ENCODE measurements around the gene MTRF1L. TPM values are rescaled to one million over a fixed set of nuclear protein-coding genes. Genes with fewer than 3 reads are reported as not detected.

MTRF1L gene
- total and polyA plus RNA-seq, 2 donors (not counting 1 experiment from before 2014, with no cell fraction given): 15.7 to 17.8 TPM

GRCh38 chr6:152984513-152984872 is 18.0 kb downstream of the MTRF1L start:
- no peaks in the 10 kb centered on the region for H3K27me3 ChIP-seq (ENCODE audit: control insufficient read depth, insufficient read depth, low read length)
- peak overlapping the region; percentile 40 to 94 (median 70) for H3K4me3 ChIP-seq (replicated peaks in 1 of 4; ENCODE audit: control extremely low read depth in 1 of 4, insufficient read depth in 1 of 4, low read depth in 3 of 4, low read length in 4 of 4)
- H3K36me3 ChIP-seq (ENCODE audit: control insufficient read depth, insufficient read depth, low read length): no peaks in the 10 kb centered on the region
- TF ChIP-seq CTCF (conservative IDR thresholded peaks at IDR 0.05 in 1 of 2, IDR thresholded peaks at IDR 0.05 in 1 of 2; ENCODE audit: low read depth in 1 of 2, low read length in 2 of 2) (no peak), EZH2 (IDR thresholded peaks at IDR 0.05; ENCODE audit: low read length, missing control alignments) (no peak)
- peak overlapping the region; percentile 33 for H3K9ac ChIP-seq (ENCODE audit: insufficient read depth, low read length)
- H3K79me2 ChIP-seq (ENCODE audit: control insufficient read depth, insufficient read depth, low read length): peaks cover 60% of the 10 kb centered on the region
- peak overlapping the region; percentile 95 for H3K27ac ChIP-seq (ENCODE audit: insufficient read depth, low read length)
- no peaks in the 10 kb centered on the region for H4K20me1 ChIP-seq (ENCODE audit: control insufficient read depth, extremely low read depth, insufficient read depth, low read length)
- H3K4me2 ChIP-seq (ENCODE audit: extremely low read depth, insufficient read depth, low read length): peak overlapping the region; percentile 85
- peak in 1 of 2 donors; percentile 17 for DNase-seq (ENCODE audit: low read depth in 2 of 2)
- peaks cover 5% of the 10 kb centered on the region for H3K4me1 ChIP-seq (ENCODE audit: control insufficient read depth, extremely low read depth, insufficient read depth, low read length)
- no peaks in the 10 kb centered on the region for H3K9me3 ChIP-seq (ENCODE audit: control insufficient read depth, insufficient read depth, low read depth, low read length)
- H2AFZ ChIP-seq (ENCODE audit: low read length): no peak overlapping the region

GRCh38 chr6:152983637-152984512 is 18.6 kb downstream of the MTRF1L start:
- H2AFZ ChIP-seq (ENCODE audit: low read length): no peak overlapping the region
- no peaks in the 10 kb centered on the region for H3K9me3 ChIP-seq (ENCODE audit: control insufficient read depth, insufficient read depth, low read depth, low read length)
- peak overlapping the region; percentile 95 for H3K27ac ChIP-seq (ENCODE audit: insufficient read depth, low read length)
- H3K36me3 ChIP-seq (ENCODE audit: control insufficient read depth, insufficient read depth, low read length): no peaks in the 10 kb centered on the region
- H3K4me3 ChIP-seq (replicated peaks in 1 of 4; ENCODE audit: control extremely low read depth in 1 of 4, insufficient read depth in 1 of 4, low read depth in 3 of 4, low read length in 4 of 4): peak overlapping the region; percentile 47 to 94 (median 88)
- H3K4me1 ChIP-seq (ENCODE audit: control insufficient read depth, extremely low read depth, insufficient read depth, low read length): peaks cover 5% of the 10 kb centered on the region
- H3K27me3 ChIP-seq (ENCODE audit: control insufficient read depth, insufficient read depth, low read length): no peaks in the 10 kb centered on the region
- peak; percentile 81 to 85 for DNase-seq (ENCODE audit: low read depth in 2 of 2)
- H3K79me2 ChIP-seq (ENCODE audit: control insufficient read depth, insufficient read depth, low read length): peaks cover 66% of the 10 kb centered on the region
- TF ChIP-seq EZH2 (IDR thresholded peaks at IDR 0.05; ENCODE audit: low read length, missing control alignments) (no peak), CTCF (conservative IDR thresholded peaks at IDR 0.05 in 1 of 2, IDR thresholded peaks at IDR 0.05 in 1 of 2; ENCODE audit: low read depth in 1 of 2, low read length in 2 of 2) (no peak)
- H3K9ac ChIP-seq (ENCODE audit: insufficient read depth, low read length): peak overlapping the region; percentile 86
- H4K20me1 ChIP-seq (ENCODE audit: control insufficient read depth, extremely low read depth, insufficient read depth, low read length): no peaks in the 10 kb centered on the region
- H3K4me2 ChIP-seq (ENCODE audit: extremely low read depth, insufficient read depth, low read length): peak overlapping the region; percentile 92

- Histone ChIP-seq H4K20me1 (ENCODE audit: control insufficient read depth, extremely low read depth, insufficient read depth, low read length) (no peaks in the 10 kb centered on the region), H3K9me3 (ENCODE audit: control insufficient read depth, insufficient read depth, low read depth, low read length) (no peaks in the 10 kb centered on the region), H3K27ac (ENCODE audit: insufficient read depth, low read length) (peak within 1 kb of the TSS; percentile 95), H3K4me1 (ENCODE audit: control insufficient read depth, extremely low read depth, insufficient read depth, low read length) (peaks cover 5% of the 10 kb centered on the region), H3K79me2 (ENCODE audit: control insufficient read depth, insufficient read depth, low read length) (peaks cover 73% of the 10 kb centered on the region), H3K4me2 (ENCODE audit: extremely low read depth, insufficient read depth, low read length) (peak within 1 kb of the TSS; percentile 92), H3K4me3 (replicated peaks in 1 of 4; ENCODE audit: control extremely low read depth in 1 of 4, insufficient read depth in 1 of 4, low read depth in 3 of 4, low read length in 4 of 4) (peak within 1 kb of the TSS; percentile 84 to 94 (median 88)), H3K9ac (ENCODE audit: insufficient read depth, low read length) (peak within 1 kb of the TSS; percentile 86), H3K27me3 (ENCODE audit: control insufficient read depth, insufficient read depth, low read length) (no peaks in the 10 kb centered on the region), H3K36me3 (ENCODE audit: control insufficient read depth, insufficient read depth, low read length) (no peaks in the 10 kb centered on the region), H2AFZ (ENCODE audit: low read length) (peak within 1 kb of the TSS; percentile 68)
- no peak for TF ChIP-seq CTCF (conservative IDR thresholded peaks at IDR 0.05 in 1 of 2, IDR thresholded peaks at IDR 0.05 in 1 of 2; ENCODE audit: low read depth in 1 of 2, low read length in 2 of 2)
- TF ChIP-seq EZH2 (IDR thresholded peaks at IDR 0.05; ENCODE audit: low read length, missing control alignments): no peak
- peak; percentile 98 for DNase-seq (ENCODE audit: low read depth in 2 of 2)
Measured at GRCh38 chr6:152982904-152983636, 19.4 kb downstream of the MTRF1L start, which contains the start of gene FBXO5. Gene FBXO5 (minus strand): TSS chr6:152983041. CDS start chr6:152982959, 82 bp downstream.
